Sigmoid colon (tissue), 4 donors: Measurements from ENCODE around the gene REXO1.

Experiments used
- EP300 ChIP-seq, 4 donors: sonication (generic); formaldehyde crosslinking; IDR thresholded peaks; one replicate each; pipeline ENCODE4 v1.6.1; 2017; ENCODE audit warnings: antibody characterized with exemption in 4 of 4
- TF ChIP-seq, protein P1 (sequence below), 4 experiments: fragments of 450-650 bp in 3 of 4; fragments of 200-600 bp in 1 of 4; IDR thresholded peaks; one replicate each; pipeline ENCODE4 v1.5.1; 2016 to 2019; ENCODE audit warnings: antibody characterized with exemption in 4 of 4, mild to moderate bottlenecking in 3 of 4, moderate library complexity in 2 of 4

DNA sequence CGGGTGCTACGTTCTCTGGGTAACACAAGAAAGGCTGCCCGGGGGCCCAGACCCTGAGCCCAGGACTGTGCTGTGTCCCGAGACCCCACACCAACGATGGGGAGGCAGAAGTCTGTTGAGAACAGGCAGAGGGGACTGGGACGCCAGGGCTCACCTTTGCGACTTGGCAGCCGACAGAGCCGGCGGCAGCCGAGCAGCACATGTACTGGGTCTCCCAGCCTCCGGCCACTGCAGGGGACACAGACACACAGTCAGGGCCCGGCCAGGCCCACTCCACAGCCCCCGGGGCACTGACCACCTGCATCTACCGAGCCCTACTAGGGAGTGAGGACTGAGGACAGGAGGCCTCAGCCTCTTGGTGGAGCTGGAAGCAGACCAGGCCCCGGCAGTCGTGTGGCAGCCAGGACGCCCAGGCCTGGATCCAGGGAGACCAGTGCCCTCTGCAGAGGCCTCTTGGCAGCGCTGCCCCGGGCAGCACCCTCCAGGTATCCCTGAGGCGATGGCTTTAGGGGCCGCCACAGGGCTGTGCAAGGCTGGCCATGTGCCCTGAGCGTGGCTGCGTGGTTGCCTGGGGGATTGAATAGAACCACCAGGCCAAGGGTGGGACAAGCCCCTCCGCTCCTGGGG is 30.6 kb downstream of the REXO1 start:
- TF ChIP-seq, protein P1, sequence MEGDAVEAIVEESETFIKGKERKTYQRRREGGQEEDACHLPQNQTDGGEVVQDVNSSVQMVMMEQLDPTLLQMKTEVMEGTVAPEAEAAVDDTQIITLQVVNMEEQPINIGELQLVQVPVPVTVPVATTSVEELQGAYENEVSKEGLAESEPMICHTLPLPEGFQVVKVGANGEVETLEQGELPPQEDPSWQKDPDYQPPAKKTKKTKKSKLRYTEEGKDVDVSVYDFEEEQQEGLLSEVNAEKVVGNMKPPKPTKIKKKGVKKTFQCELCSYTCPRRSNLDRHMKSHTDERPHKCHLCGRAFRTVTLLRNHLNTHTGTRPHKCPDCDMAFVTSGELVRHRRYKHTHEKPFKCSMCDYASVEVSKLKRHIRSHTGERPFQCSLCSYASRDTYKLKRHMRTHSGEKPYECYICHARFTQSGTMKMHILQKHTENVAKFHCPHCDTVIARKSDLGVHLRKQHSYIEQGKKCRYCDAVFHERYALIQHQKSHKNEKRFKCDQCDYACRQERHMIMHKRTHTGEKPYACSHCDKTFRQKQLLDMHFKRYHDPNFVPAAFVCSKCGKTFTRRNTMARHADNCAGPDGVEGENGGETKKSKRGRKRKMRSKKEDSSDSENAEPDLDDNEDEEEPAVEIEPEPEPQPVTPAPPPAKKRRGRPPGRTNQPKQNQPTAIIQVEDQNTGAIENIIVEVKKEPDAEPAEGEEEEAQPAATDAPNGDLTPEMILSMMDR (IDR thresholded peaks at IDR 0.05) = no peak
- no peak for TF ChIP-seq EP300 (IDR thresholded peaks at IDR 0.05)
